Measurements from ENCODE around the gene GLRX5. TPM values are rescaled to one million over a fixed set of nuclear protein-coding genes. Genes with fewer than 3 reads are reported as not detected.

GLRX5 gene
- total RNA-seq, 3 donors from 2014 or later: 43.9 to 45.8 (median 45.4) TPM

DNA sequence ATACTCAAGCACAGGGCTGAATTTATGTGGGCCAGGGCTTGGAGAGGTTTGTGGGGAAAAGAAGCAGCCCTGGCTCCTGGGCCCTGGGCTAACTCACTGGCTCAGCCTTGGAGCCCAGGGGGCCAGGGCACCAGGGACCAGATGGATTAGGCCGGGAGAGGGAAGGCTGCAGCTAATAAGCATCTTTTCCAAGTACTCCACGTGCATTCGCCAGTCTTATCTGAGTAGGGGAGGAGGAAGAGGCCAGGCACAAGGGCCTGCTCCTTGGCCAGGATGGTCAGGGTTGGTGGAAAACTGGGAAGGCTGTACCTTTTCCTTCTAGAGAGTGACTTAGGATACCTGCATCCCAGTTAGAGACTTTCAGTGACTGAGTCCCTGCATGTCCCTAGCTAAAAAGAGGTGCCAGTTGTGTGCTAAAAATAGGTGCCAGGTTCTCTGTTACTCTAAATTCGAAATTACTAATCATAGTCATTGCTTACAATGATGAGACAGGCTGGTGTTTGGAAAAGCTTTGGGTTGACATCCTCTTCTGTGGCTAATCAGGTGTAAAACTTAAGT is 1.3 kb downstream of the GLRX5 start:
- H3K9me3 ChIP-seq: no peaks in the 10 kb centered on the region
- H3K4me3 ChIP-seq: no peak overlapping the region
- peaks cover 45% of the 10 kb centered on the region for H3K4me1 ChIP-seq (ENCODE audit: low read depth)
- DNase-seq (no peak), ATAC-seq (no peak)
- TF ChIP-seq, protein P1, sequence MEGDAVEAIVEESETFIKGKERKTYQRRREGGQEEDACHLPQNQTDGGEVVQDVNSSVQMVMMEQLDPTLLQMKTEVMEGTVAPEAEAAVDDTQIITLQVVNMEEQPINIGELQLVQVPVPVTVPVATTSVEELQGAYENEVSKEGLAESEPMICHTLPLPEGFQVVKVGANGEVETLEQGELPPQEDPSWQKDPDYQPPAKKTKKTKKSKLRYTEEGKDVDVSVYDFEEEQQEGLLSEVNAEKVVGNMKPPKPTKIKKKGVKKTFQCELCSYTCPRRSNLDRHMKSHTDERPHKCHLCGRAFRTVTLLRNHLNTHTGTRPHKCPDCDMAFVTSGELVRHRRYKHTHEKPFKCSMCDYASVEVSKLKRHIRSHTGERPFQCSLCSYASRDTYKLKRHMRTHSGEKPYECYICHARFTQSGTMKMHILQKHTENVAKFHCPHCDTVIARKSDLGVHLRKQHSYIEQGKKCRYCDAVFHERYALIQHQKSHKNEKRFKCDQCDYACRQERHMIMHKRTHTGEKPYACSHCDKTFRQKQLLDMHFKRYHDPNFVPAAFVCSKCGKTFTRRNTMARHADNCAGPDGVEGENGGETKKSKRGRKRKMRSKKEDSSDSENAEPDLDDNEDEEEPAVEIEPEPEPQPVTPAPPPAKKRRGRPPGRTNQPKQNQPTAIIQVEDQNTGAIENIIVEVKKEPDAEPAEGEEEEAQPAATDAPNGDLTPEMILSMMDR (IDR thresholded peaks at IDR 0.05): no peak
- intact Hi-C loops (cut with DNase I, micrococcal nuclease): no loop called here
- H3K36me3 ChIP-seq (ENCODE audit: low read depth): peaks cover 4% of the 10 kb centered on the region

DNA sequence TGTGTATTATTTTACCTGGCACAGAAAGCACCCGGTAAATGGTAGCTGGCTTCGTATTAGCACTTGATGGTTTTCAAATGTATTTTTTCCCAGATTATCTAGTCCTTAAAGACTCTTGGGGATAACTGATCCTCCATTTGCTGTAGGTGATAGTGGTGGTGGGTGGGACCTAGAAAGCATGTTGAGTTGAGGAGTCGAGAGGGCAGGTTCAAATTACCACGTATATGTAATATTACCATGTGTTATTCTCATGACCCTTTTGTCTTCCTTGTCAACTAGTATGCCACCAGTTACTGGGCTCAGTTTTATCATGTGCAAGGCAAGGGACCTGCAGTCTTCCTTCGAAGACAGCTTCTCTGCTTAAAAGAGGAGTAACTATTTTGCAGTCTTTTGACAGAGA is 1.8 kb downstream of the GLRX5 start:
- ATAC-seq (no peak), DNase-seq (no peak)
- Histone ChIP-seq H3K36me3 (ENCODE audit: low read depth) (peaks cover 4% of the 10 kb centered on the region), H3K4me1 (ENCODE audit: low read depth) (peaks cover 45% of the 10 kb centered on the region), H3K4me3 (no peak overlapping the region), H3K9me3 (no peaks in the 10 kb centered on the region)
- TF ChIP-seq, protein P1 (IDR thresholded peaks at IDR 0.05): no peak
- intact Hi-C loops (cut with DNase I, micrococcal nuclease): no loop called here

DNA sequence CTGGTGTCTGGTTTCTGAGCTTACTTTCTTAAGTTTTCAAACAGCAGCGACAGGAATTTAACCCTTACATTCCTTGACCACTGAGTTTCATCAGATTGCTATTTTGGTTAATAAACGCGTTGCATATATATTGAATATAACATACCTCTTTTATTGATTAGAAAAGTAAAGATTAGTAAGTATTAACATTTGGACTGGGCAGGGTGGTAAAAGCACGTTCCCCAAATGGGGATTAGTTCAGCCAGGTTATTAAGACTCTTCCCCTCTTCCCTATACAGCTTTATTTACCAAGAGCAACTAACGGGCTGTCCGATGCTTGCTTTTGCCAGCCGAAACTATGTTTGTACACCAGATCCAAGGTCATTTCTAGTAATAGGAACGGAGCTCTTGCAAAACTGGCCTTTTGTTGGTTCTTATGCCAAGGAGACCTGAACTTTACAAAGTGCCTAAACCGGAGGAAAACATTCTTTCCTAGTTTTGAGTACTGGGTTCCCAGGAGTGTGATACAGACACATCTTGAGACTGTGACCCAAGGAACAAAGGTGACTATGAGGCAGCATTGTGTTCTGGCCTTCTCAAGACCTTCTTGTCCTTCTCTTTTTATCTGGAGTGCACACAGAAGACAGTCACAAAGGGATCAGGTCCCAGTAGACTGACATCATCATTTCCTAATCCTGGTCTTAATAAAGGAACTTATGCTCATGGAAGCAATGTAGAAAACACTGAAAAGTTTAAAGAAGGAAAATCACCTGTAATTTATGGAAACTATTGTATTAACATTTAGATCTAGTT is 2.6 kb downstream of the GLRX5 start:
- Histone ChIP-seq H3K36me3 (ENCODE audit: low read depth) (peaks cover 4% of the 10 kb centered on the region), H3K4me1 (ENCODE audit: low read depth) (peaks cover 39% of the 10 kb centered on the region), H3K9me3 (no peaks in the 10 kb centered on the region), H3K4me3 (no peak overlapping the region)
- intact Hi-C loops (cut with DNase I, micrococcal nuclease): no loop called here
- TF ChIP-seq, protein P1 (IDR thresholded peaks at IDR 0.05): no peak
- DNase-seq (no peak), ATAC-seq (no peak)

DNA sequence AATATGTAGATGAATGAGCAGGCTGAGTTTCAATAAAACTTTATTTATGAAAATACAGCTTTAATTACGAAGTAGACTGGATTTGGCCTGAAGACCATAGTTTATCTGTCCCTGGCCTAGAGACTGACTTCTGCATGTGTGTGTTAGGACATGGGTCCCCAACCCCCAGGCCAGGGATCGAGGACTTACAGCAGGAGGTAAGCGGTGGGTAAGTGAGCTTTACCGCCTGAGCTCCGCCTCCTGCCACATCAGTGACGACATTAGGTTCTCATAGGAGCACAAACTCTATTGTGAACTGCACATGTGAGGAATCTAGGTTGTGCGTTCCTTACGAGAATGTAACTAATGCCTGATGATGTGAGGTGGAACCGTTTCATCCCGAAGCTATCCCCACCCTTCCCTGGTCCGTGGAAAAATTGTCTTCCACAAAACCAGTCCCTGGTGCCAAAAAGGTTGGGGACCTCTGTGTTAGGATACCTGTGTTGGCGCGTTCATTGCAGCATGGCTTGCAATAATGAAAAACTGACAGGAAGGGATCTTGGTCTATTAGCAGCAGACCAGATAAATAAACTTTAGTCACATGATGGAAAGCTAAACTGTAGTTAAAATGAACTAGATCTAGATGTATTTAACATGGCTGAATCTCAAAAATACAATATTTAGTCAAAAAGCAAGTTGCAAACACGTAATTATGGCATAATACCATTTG is 4.1 kb downstream of the GLRX5 start:
- peaks cover 4% of the 10 kb centered on the region for H3K36me3 ChIP-seq (ENCODE audit: low read depth)
- H3K9me3 ChIP-seq: no peaks in the 10 kb centered on the region
- no peak overlapping the region for H3K4me3 ChIP-seq
- TF ChIP-seq, protein P1 (IDR thresholded peaks at IDR 0.05): no peak
- no peak for ATAC-seq
- intact Hi-C loops (cut with DNase I, micrococcal nuclease): no loop called here
- DNase-seq: no peak
- H3K4me1 ChIP-seq (ENCODE audit: low read depth): peaks cover 25% of the 10 kb centered on the region

DNA sequence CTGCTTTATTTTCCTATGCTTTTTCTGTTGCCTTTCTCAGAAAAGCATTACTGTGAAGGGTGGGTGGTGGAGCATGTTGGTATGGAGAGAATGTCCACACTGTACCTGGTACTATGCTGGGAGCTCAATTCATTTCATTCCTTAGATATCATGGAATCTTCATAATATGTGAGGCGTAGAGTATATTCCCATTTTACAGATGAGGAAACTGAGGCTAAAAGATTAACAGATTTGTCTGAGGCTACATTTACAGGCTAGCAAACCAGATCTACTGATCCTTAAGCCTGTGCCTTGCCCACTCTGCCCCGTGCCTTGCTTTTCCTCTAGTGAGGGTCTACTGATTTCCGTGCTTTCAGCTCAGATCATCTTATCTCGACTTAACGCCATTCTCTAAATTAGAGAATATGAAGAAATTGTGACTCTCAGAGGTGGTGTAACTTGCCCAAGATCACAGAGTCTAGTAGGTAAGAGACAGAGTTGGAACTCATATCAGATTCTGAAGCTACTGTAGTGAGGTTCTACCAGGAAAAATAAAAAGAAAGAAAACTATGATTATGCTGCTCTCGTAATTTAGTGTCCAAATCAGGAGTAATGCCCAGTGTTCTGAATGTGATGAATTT is 5.5 kb downstream of the GLRX5 start:
- TF ChIP-seq, protein P1 (IDR thresholded peaks at IDR 0.05): no peak
- no peak for DNase-seq
- intact Hi-C loops (cut with DNase I, micrococcal nuclease): no loop called here
- no peak for ATAC-seq
- peaks cover 25% of the 10 kb centered on the region for H3K4me1 ChIP-seq (ENCODE audit: low read depth)
- no peak overlapping the region for H3K4me3 ChIP-seq
- H3K9me3 ChIP-seq: no peaks in the 10 kb centered on the region
- H3K36me3 ChIP-seq (ENCODE audit: low read depth): no peaks in the 10 kb centered on the region
